Measurements from ENCODE around the gene PRSS22.

- TF ChIP-seq POLR2AphosphoS5 (IDR thresholded peaks at IDR 0.05) (no peak), POLR2A (IDR thresholded peaks at IDR 0.05) (no peak)
Observed at GRCh38 chr16:2866431-2866830, 8.5 kb upstream of the PRSS22 start.

Data from prostate gland (tissue), 1 donor.